C4-2B (cell line): Measurements from ENCODE around the gene RASD2.

Experiments used
- CTCF ChIP-seq: fragments of 450-650 bp; conservative IDR thresholded peaks from 2 replicates; pipeline ENCODE4 v1.5.1; 2017; ENCODE audit warnings: mild to moderate bottlenecking
- ZFX ChIP-seq: fragments of 450-650 bp; IDR thresholded peaks from 2 replicates; pipeline ENCODE4 v1.6.1; 2017

- no peak for TF ChIP-seq CTCF
- TF ChIP-seq ZFX: no peak
Measured at GRCh38 chr22:35509451-35509850, 31.2 kb upstream of the RASD2 start.
